ENCODE results near the gene HES3.

GRCh38 chr1:6210591-6211355, 33.2 kb upstream of the HES3 start:
- TF ChIP-seq, protein P1, sequence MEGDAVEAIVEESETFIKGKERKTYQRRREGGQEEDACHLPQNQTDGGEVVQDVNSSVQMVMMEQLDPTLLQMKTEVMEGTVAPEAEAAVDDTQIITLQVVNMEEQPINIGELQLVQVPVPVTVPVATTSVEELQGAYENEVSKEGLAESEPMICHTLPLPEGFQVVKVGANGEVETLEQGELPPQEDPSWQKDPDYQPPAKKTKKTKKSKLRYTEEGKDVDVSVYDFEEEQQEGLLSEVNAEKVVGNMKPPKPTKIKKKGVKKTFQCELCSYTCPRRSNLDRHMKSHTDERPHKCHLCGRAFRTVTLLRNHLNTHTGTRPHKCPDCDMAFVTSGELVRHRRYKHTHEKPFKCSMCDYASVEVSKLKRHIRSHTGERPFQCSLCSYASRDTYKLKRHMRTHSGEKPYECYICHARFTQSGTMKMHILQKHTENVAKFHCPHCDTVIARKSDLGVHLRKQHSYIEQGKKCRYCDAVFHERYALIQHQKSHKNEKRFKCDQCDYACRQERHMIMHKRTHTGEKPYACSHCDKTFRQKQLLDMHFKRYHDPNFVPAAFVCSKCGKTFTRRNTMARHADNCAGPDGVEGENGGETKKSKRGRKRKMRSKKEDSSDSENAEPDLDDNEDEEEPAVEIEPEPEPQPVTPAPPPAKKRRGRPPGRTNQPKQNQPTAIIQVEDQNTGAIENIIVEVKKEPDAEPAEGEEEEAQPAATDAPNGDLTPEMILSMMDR (IDR thresholded peaks at IDR 0.05; ENCODE audit: low read depth, low read length, poor library complexity, severe bottlenecking) = no peak
- no peak for TF ChIP-seq EZH2phosphoT487 (IDR thresholded peaks at IDR 0.05; ENCODE audit: borderline replicate concordance, low read length)

All from DOHH2 (cell line).